Adrenal gland (tissue), 5 donors: Measurements from ENCODE around the gene GPC5.

ENCODE experiments used
- CTCF ChIP-seq, 6 experiments: fragments of 450-650 bp in 4 of 6; fragments of 200-600 bp in 2 of 6; sonication (generic) in 1 of 6; IDR thresholded peaks; 1 replicate in 5 of 6; 2 replicates in 1 of 6; pipeline versions ENCODE4 v1.5.1 to v1.8.0; 2016 to 2021; ENCODE audit warnings: antibody characterized with exemption in 6 of 6, mild to moderate bottlenecking in 2 of 6, moderate library complexity in 1 of 6
- POLR2A ChIP-seq, 2 donors: fragments of 450-650 bp; IDR thresholded peaks; one replicate each; pipeline ENCODE4 v1.6.1; 2017; ENCODE audit warnings: antibody characterized with exemption in 2 of 2, mild to moderate bottlenecking in 2 of 2, moderate library complexity in 1 of 2
- donor health status: DM: no; HTN: no; CAD: no.

GRCh38 chr13:92589955-92590354 is 1191.5 kb downstream of the GPC5 start:
- TF ChIP-seq POLR2A (IDR thresholded peaks at IDR 0.05), result no peak
- no peak for TF ChIP-seq CTCF (IDR thresholded peaks at IDR 0.05)
